ENCODE data around the gene NELFCD.
"Not testable (repeated sequence)": the region's sequence is repeated elsewhere in the genome, so short reads cannot be mapped to it uniquely, and the experiment has no call there.

NELFCD gene

DNA sequence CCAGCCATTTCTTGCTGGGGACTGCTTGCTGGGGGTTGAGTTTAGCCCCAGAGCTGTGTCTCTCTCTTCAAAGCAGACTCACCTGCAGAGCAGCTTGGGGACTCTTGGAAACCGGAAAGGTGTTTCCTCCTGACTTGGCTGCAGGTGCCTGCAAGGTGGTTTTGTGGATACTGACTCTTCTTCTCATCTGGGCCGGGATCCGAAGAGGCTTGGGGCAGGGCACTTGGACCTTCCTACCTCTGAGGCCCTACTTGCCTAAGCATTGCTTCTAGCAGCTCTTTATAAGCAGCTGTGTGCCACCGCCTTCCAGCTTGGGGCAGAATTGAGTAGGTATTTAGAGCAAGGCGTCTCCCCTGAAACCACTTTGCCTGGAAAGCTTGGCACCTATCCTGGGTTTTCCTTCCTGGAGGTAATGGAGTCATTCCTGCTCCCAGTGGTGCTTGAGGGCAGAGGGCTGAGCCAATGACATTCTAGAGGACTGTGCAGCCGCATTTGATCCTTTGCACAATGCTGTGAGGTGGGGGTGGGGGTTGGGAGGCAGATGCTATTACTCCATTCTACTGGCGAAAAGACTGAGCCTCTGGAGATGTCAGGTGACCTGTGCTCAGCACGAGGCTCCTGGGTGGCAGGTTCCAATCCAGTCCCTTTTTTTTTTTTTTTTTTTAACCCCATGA, 29.4 kb downstream of the NELFCD start:
- ChIA-PET CTCF (interaction anchor here (1.1 to 1.3 kb wide), 3 partner anchors 8 to 21 kb away, joined by 3 read pairs; partner anchors contain the start of gene ATP5F1E), POLR2A (no interaction called here)
- DNase-seq = no peak
- H3K4me3 ChIP-seq (ENCODE audit: control insufficient read depth in 1 of 7, extremely low read depth in 1 of 7, insufficient read depth in 4 of 7, low read depth in 2 of 7, low read length in 6 of 7) = no peak overlapping the region
- no peak overlapping the region for H3K27ac ChIP-seq (ENCODE audit: insufficient read depth in 1 of 2, low read depth in 1 of 2, low read length in 2 of 2, poor library complexity in 1 of 2, severe bottlenecking in 2 of 2)
- H3K9me3 ChIP-seq (ENCODE audit: control extremely low read depth in 1 of 5, control insufficient read depth in 4 of 5, insufficient read depth in 2 of 5, low read depth in 1 of 5, low read length in 4 of 5) = no peaks in the 10 kb centered on the region
- H3K36me3 ChIP-seq (ENCODE audit: control insufficient read depth in 4 of 4, insufficient read depth in 4 of 4, low read length in 3 of 4) = no peaks in the 10 kb centered on the region
- no peaks in the 10 kb centered on the region for H3K27me3 ChIP-seq (replicated peaks in 2 of 5; ENCODE audit: control insufficient read depth in 4 of 5, insufficient read depth in 5 of 5, low read length in 4 of 5)
- WGBS (ENCODE audit: insufficient coverage) = 98% methylated on average over 6 of the region's 8 CpGs
- peaks cover 2 to 73% (median 50%) of the 10 kb centered on the region in 4 experiments for H3K4me1 ChIP-seq (ENCODE audit: control extremely low read depth in 1 of 4, control insufficient read depth in 4 of 4, insufficient read depth in 4 of 4, low read length in 3 of 4)

DNA sequence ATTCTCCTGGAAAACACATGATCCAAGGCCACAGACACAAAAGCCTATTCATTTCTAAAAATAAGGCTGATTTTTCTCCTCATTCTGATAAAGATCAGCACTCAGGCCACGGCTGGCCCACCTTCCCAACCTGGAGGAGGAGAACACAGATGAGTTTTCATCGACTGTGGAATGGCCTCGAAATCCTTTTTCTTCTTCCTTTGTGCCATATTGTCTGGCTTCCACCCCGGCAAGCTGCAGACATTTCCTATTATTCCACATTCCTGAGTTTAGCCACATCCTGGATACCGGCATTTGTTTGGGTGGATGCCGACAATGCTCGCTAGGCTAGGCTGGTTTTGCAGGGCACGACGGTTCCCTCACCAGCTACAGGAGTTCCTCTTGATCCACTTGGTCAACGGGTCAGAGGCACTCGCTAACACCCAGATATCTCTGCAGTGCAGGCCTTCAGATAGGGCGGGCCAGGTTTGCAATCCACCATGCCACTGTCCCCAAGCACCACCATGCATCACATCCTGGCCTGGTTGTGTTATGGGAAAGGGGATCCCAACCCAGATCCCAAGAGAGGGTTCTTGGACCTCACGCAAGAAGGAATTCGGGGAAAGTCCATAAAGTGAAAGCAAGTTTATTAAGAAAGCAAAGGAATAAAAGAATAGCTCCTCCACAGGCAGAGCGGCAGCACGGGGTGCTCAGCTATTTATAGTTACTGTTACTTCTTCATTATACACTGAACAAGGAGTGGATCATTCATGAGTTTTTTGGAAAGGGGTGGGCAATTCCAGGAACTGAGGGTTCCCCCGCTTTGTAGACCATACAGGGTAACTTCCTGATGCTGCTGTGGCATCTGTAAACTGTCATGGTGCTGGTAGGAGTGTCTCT, 30.2 kb downstream of the NELFCD start:
- H3K4me1 ChIP-seq (ENCODE audit: control extremely low read depth in 1 of 4, control insufficient read depth in 4 of 4, insufficient read depth in 4 of 4, low read length in 3 of 4) = peaks cover 2 to 73% (median 50%) of the 10 kb centered on the region in 4 experiments
- H3K27ac ChIP-seq (ENCODE audit: insufficient read depth in 1 of 2, low read depth in 1 of 2, low read length in 2 of 2, poor library complexity in 1 of 2, severe bottlenecking in 2 of 2) = no peak overlapping the region
- no peaks in the 10 kb centered on the region for H3K27me3 ChIP-seq (replicated peaks in 2 of 5; ENCODE audit: control insufficient read depth in 4 of 5, insufficient read depth in 5 of 5, low read length in 4 of 5)
- H3K4me3 ChIP-seq (ENCODE audit: control insufficient read depth in 1 of 7, extremely low read depth in 1 of 7, insufficient read depth in 4 of 7, low read depth in 2 of 7, low read length in 6 of 7) = peak overlapping the region in 3 of 7 experiments; percentile 12 to 31 (median 16)
- ChIA-PET CTCF (interaction anchor here (0.7 to 1.3 kb wide), 3 partner anchors 16 to 29 kb away, joined by 3 to 5 read pairs (median 3); partner anchors contain the start of gene ATP5F1E), POLR2A (no interaction called here)
- H3K9me3 ChIP-seq (ENCODE audit: control extremely low read depth in 1 of 5, control insufficient read depth in 4 of 5, insufficient read depth in 2 of 5, low read depth in 1 of 5, low read length in 4 of 5) = no peaks in the 10 kb centered on the region
- DNase-seq = peak in 2 of 3 donors; percentile 64 to 68
- 86% methylated on average over 10 of the region's 17 CpGs for WGBS (ENCODE audit: insufficient coverage)
- no peaks in the 10 kb centered on the region for H3K36me3 ChIP-seq (ENCODE audit: control insufficient read depth in 4 of 4, insufficient read depth in 4 of 4, low read length in 3 of 4)

DNA sequence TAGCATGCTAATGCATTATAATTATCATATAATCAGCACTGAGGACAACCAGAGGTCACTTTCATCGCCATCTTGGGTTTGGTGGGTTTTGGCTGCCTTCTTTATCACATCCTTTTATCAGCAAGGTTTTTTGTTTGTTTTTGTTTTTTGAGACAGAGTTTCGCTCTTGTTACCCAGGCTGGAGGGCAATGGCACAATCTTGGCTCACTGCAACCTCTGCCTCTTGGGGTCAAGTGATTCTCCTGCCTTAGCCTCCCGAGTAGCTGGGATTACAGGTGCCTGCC, 30.8 kb downstream of the NELFCD start:
- 100% methylated on average over 2 of the region's 3 CpGs for WGBS (ENCODE audit: insufficient coverage)
- peaks cover 6 to 73% (median 51%) of the 10 kb centered on the region in 4 experiments for H3K4me1 ChIP-seq (ENCODE audit: control extremely low read depth in 1 of 4, control insufficient read depth in 4 of 4, insufficient read depth in 4 of 4, low read length in 3 of 4)
- H3K27ac ChIP-seq (ENCODE audit: insufficient read depth in 1 of 2, low read depth in 1 of 2, low read length in 2 of 2, poor library complexity in 1 of 2, severe bottlenecking in 2 of 2); POLR2A ChIA-PET; H3K9me3 ChIP-seq (ENCODE audit: control extremely low read depth in 1 of 5, control insufficient read depth in 4 of 5, insufficient read depth in 2 of 5, low read depth in 1 of 5, low read length in 4 of 5); H3K4me3 ChIP-seq (ENCODE audit: control insufficient read depth in 1 of 7, extremely low read depth in 1 of 7, insufficient read depth in 4 of 7, low read depth in 2 of 7, low read length in 6 of 7); DNase-seq; H3K27me3 ChIP-seq (replicated peaks in 2 of 5; ENCODE audit: control insufficient read depth in 4 of 5, insufficient read depth in 5 of 5, low read length in 4 of 5); H3K36me3 ChIP-seq (ENCODE audit: control insufficient read depth in 4 of 4, insufficient read depth in 4 of 4, low read length in 3 of 4): not testable (repeated sequence)
- CTCF ChIA-PET = interaction anchor here (1.3 kb wide), 1 partner anchor 15 kb away, joined by 3 read pairs; no protein-coding TSS in a partner anchor

DNA sequence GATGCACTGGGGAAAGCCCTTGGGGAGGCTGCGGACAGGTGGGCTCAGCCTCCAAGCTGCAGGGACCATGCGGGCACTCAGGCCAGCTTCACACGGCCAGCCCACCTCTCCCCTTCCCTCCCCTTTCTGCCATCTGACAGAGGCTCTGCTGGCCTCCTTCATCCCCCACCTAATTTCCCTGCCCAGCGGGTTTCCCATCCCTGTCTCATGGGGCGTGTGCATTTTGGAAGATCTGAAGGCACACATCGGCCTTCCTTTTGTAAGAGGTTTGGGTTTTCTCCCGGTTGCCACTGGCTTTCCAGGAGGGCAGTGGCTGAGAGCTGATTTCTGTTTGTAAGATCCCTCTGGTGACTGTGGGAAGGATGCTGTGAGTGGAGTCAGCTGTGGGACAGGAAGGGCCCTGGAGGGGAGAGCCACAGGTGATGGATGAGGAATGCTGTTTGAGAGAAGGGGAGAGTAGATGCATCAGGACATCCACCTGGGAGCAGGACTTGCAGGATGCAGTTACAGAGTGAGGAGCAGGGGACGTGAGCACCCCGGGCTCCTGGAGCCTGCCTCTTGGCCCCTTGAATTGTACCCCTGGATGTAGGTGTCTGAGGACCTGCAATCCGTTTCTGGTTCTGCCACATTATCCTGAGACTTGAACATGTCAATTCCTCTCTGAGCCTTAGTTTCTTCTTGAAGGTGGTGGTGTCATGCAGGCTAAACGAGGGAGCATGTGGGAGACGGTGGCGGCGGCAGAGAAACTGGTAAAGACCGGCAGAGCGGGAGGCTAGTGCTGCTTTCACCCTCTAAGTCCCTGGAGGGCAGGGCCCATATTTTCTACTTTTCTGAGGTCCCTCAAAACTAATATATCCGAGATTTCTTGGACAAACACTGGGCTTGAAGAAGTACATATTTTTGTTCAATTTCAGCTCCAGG, 32.2 kb downstream of the NELFCD start:
- H3K4me3 ChIP-seq (ENCODE audit: control insufficient read depth in 1 of 7, extremely low read depth in 1 of 7, insufficient read depth in 4 of 7, low read depth in 2 of 7, low read length in 6 of 7) = no peak overlapping the region
- ChIA-PET POLR2A (no interaction called here), CTCF (interaction anchor here (0.9 kb wide), 1 partner anchor 12 kb away, joined by 3 read pairs; no protein-coding TSS in a partner anchor)
- H3K36me3 ChIP-seq (ENCODE audit: control insufficient read depth in 4 of 4, insufficient read depth in 4 of 4, low read length in 3 of 4) = no peaks in the 10 kb centered on the region
- H3K9me3 ChIP-seq (ENCODE audit: control extremely low read depth in 1 of 5, control insufficient read depth in 4 of 5, insufficient read depth in 2 of 5, low read depth in 1 of 5, low read length in 4 of 5) = no peaks in the 10 kb centered on the region
- no peaks in the 10 kb centered on the region for H3K27me3 ChIP-seq (replicated peaks in 2 of 5; ENCODE audit: control insufficient read depth in 4 of 5, insufficient read depth in 5 of 5, low read length in 4 of 5)
- WGBS (ENCODE audit: insufficient coverage) = 97% methylated on average over 13 of the region's 17 CpGs
- peaks cover 11 to 76% (median 58%) of the 10 kb centered on the region in 4 experiments for H3K4me1 ChIP-seq (ENCODE audit: control extremely low read depth in 1 of 4, control insufficient read depth in 4 of 4, insufficient read depth in 4 of 4, low read length in 3 of 4)
- no peak for DNase-seq
- H3K27ac ChIP-seq (ENCODE audit: insufficient read depth in 1 of 2, low read depth in 1 of 2, low read length in 2 of 2, poor library complexity in 1 of 2, severe bottlenecking in 2 of 2) = no peak overlapping the region

DNA sequence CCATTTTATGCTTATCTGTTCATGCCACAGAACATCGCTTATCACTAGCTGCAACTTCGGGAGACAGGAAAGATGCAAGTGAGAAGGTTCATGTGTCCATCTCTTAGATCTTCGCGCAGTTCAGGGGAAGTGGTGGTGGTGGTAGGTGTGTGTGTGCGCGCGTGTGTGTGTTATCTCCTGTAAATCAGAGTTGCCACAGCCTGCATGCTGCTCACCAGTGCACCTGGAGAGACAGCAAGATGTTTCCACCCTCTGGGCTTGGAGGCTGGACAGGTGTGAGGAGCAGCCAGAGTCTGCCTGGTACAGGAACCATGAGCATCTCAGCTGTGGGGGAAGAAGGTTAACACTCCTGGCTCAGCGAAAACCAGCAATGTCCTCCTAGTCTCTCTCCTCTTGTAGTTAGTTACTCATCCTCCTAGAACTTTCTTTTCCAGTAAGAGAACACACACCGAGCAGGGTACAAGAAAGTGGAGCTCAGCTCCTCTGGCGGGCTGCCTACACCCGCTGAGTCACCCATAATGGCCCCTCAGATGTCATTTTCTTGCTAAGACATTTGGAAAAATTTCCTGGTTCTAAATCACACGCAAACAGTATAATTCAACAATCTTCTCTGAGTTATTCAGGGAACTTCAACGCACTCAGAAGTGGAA, 33.0 kb downstream of the NELFCD start:
- 31% methylated on average over 6 of the region's 13 CpGs for WGBS (ENCODE audit: insufficient coverage)
- CTCF ChIA-PET = interaction anchor here (0.9 kb wide), 1 partner anchor 12 kb away, joined by 3 read pairs; no protein-coding TSS in a partner anchor
- POLR2A ChIA-PET = interaction anchor here (1.3 kb wide), 1 partner anchor 18 kb away, joined by 3 read pairs; the partner anchor contains the start of gene ATP5F1E

DNA sequence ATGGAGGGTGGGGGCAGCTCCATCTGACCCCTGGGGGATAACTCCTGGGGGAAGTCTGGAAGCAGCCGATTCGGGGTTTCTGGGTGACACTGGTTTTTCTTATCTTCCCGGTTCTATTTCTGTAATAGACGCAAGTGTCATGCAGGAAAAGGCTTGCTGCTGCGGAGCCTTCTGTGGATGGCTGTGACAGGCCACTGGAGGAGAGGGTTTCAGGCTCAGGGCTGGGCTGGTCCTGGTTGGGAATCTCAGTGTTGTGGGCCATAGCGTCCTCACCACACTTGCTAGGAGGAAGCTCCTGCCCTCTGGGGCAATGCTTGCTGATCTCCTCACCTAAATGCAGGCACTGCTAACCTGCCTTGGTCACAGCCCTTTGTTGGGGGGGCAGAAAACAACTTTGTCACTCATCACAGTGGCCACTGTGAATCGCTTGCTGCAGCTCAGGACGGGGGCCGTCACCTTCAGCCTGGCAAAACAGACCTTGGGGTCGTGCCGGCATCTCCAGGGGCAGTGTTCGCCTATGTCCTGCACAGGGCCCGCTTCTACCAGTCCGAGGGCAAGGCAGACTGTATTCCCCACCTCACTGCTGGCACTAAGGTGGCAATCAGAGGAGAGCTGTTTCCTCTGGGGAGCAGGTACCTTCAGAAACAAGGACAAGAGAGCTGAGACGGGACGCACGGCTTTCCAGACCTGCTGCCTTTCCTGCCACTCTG, 33.8 kb downstream of the NELFCD start:
- CTCF ChIA-PET = interaction anchor here (0.9 kb wide), 1 partner anchor 11 kb away, joined by 3 read pairs; no protein-coding TSS in a partner anchor
- no peaks in the 10 kb centered on the region for H3K27me3 ChIP-seq (replicated peaks in 2 of 5; ENCODE audit: control insufficient read depth in 4 of 5, insufficient read depth in 5 of 5, low read length in 4 of 5)
- POLR2A ChIA-PET = interaction anchor here (1.3 kb wide), 1 partner anchor 17 kb away, joined by 3 read pairs; the partner anchor contains the start of gene ATP5F1E
- peak overlapping the region in 1 of 7 experiments; percentile 5 for H3K4me3 ChIP-seq (ENCODE audit: control insufficient read depth in 1 of 7, extremely low read depth in 1 of 7, insufficient read depth in 4 of 7, low read depth in 2 of 7, low read length in 6 of 7)
- H3K9me3 ChIP-seq (ENCODE audit: control extremely low read depth in 1 of 5, control insufficient read depth in 4 of 5, insufficient read depth in 2 of 5, low read depth in 1 of 5, low read length in 4 of 5) = no peaks in the 10 kb centered on the region
- no peak overlapping the region for H3K27ac ChIP-seq (ENCODE audit: insufficient read depth in 1 of 2, low read depth in 1 of 2, low read length in 2 of 2, poor library complexity in 1 of 2, severe bottlenecking in 2 of 2)
- peak in 2 of 3 donors; percentile 18 to 44 for DNase-seq
- WGBS (ENCODE audit: insufficient coverage) = 72% methylated on average over 15 of the region's 17 CpGs
- no peaks in the 10 kb centered on the region for H3K36me3 ChIP-seq (ENCODE audit: control insufficient read depth in 4 of 4, insufficient read depth in 4 of 4, low read length in 3 of 4)
- H3K4me1 ChIP-seq (ENCODE audit: control extremely low read depth in 1 of 4, control insufficient read depth in 4 of 4, insufficient read depth in 4 of 4, low read length in 3 of 4) = peaks cover 11 to 80% (median 67%) of the 10 kb centered on the region in 4 experiments

More for the DNA sequence above, 33.0 kb downstream of the NELFCD start:
- H3K27ac ChIP-seq (ENCODE audit: insufficient read depth in 1 of 2, low read depth in 1 of 2, low read length in 2 of 2, poor library complexity in 1 of 2, severe bottlenecking in 2 of 2) = no peak overlapping the region
- no peaks in the 10 kb centered on the region for H3K27me3 ChIP-seq (replicated peaks in 2 of 5; ENCODE audit: control insufficient read depth in 4 of 5, insufficient read depth in 5 of 5, low read length in 4 of 5)
- H3K4me1 ChIP-seq (ENCODE audit: control extremely low read depth in 1 of 4, control insufficient read depth in 4 of 4, insufficient read depth in 4 of 4, low read length in 3 of 4) = peaks cover 11 to 76% (median 62%) of the 10 kb centered on the region in 4 experiments
- no peaks in the 10 kb centered on the region for H3K9me3 ChIP-seq (ENCODE audit: control extremely low read depth in 1 of 5, control insufficient read depth in 4 of 5, insufficient read depth in 2 of 5, low read depth in 1 of 5, low read length in 4 of 5)
- H3K4me3 ChIP-seq (ENCODE audit: control insufficient read depth in 1 of 7, extremely low read depth in 1 of 7, insufficient read depth in 4 of 7, low read depth in 2 of 7, low read length in 6 of 7) = peak overlapping the region in 1 of 7 experiments; percentile 8
- no peaks in the 10 kb centered on the region for H3K36me3 ChIP-seq (ENCODE audit: control insufficient read depth in 4 of 4, insufficient read depth in 4 of 4, low read length in 3 of 4)
- DNase-seq = peak in 2 of 3 donors; percentile 51 to 71

Data from common myeloid progenitor, CD34-positive (primary cell).